NCI-H2107 (cell line): Measurements from ENCODE around the gene CYP17A1.

Experiments used
- DNase-seq: peaks from one replicate; lab custom pipeline; 2025; lab: John Stamatoyannopoulos, UW

The CYP17A1 gene

DNA sequence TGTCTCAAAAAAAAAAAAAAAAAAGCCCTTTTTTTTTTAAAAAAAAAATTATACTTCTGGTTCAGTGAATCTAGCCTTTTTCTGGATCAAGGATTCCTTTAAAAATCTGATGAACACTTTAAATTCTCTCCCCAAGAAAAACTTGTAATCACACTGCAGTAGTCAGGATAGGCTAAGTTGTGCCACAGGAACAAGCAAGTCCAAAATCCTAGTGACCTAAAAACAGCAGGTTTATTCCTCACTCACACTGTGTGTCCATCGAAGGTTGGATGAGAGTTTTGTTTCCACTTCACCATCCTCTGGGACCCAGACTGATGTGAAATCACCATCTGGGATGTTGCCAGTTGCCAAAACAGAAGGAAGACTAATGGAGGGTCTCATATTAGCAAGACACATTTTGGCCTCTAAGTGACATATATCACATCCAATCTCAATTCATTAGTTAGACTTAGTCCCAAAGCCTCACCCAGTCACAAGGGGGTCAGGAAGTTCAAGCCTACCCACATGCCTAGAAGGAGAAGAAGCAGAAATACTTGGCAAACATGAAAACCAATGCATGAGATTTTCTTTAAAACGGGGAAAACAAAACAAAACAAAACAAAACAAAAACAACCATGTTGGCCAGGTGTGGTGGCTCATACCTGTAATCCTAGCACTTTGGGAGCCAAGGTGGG, 32.7 kb downstream of the CYP17A1 start:
- no peak for DNase-seq

DNA sequence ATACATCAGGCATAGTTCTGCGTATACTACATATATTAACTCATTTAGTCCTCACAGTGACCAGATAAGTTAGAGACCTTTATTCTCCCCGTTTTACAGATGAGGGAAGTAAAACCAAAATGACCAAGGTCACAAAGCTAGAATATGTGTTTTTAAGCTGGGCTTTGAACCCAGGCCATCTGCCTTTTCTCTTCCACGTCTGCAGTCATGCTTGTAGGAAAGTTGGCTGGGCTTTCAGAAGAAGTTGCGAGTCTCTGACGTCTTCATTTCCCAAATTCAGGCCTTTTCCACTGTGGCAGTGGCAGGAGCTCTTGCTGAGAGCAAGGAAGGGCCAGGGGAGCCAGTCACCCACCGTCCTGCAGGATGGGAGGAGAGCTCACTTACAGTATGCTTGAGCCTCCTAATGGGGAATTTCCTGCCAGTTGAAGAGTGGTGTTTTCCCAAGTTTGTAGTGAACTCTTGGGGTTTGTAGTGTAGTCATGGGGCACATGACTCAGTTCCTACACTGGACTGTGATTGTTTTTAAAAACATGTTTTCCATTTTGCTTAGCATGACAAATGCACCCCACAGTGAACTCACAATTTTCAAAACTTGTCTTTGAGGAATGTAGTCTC, 34.2 kb downstream of the CYP17A1 start:
- DNase-seq: no peak

DNA sequence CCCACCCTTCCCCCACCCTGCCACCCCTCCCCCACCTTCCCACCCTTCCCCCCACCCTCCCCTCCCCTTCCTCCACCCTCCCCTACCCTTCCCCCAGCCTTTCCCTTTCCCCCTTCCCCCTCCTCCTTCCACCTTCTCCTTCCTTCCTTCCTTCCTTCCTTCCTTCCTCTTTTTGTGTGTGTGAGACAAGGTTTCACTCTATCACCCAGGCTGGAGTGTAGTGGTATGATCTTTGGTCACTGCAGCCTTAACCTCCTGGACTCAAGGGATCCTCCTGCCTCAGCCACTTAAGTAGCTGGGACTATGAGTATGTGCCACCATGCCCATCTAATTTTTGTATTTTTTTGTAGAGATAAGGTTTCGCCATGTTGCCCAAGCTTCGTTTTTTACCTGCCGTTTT, 35.2 kb downstream of the CYP17A1 start:
- no peak for DNase-seq

DNA sequence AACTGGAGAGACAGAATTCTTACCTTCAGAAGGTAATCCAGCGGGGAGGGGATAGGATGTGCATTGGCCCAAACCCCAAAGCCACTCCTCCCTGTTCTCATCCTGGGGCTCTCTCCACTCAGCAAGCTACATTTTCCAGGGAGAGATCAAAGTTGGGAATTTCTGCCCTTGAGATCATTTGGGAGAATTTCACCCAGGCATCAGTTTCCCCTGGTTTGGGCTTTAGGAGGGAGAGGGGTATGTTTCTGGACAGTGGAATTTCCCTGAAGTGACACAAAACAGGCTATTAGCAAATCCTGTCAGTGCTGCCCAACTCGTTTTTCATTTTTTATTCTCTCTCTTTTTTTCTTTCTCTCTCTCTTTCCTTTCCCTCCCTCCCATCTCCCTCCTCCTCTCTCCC, 35.7 kb downstream of the CYP17A1 start:
- DNase-seq: no peak

DNA sequence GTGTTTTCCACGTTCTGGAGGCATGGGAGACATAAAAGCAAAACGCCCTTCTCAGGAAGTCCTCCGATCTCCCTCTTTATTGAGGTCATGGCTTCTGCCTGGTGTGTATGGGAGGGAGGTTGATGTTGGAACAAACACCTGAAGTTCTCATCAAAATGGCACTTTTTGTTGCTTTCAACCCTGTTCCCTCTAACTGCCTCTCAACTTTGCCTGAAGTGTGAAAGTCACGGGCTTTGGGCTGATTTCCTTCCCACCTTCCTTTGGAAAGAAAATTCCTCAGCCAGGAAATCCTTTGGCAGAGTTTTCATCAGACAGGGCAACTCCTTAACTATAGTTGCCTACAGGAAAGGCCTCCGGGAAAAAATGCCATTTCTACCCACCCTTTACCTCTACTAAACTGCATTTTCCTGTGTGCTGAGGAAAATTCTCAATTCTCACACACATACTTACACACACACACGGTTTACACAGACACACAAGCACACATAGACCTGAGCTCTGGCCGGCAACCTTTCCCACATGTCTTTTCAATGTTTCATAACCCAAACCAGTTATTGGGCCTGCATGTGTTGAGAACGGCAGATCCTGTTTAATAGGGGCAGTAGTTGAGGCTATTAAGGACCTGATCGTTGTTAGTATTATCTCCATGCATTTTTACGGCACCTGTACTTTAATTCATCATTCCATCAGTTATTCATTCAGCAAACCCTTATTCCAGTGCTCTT, 36.4 kb downstream of the CYP17A1 start:
- no peak for DNase-seq

DNA sequence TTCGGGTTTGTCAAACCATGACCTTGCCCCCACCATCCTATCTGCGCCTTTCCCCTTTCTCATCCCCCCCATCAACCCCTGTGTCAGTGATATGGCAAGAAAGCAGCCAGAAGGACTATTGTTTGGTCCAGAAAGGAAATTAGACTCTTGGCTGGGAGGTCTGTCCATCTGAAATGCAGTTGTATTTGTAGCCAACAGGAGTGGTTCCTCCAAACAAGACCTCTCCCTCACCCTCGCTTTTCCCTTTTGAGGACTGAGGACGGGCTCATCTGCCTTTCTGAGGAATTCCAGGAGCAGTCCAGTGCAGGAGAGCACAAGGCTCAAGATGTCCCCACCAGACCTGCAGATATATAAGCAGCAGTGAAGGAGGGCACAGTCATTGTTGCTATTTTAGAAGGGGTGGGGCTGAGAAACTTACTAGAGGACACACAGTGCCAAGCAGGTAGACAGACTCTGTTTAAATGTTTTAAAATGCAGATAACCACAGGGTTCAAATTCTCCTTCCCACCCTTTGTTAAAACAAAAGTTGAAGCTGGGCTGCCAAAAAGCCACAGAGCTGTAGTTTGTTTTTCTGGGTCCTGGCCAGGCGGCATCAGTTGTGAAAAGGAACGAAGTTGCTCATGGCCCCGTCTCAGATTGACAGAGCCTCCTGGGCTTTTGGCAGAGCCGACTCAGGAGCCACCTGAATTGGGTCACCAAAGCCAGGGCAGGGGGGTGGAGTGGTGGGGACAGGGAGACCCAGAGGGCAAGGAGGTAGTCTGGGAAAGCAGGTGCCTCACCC, 37.3 kb downstream of the CYP17A1 start:
- no peak for DNase-seq

DNA sequence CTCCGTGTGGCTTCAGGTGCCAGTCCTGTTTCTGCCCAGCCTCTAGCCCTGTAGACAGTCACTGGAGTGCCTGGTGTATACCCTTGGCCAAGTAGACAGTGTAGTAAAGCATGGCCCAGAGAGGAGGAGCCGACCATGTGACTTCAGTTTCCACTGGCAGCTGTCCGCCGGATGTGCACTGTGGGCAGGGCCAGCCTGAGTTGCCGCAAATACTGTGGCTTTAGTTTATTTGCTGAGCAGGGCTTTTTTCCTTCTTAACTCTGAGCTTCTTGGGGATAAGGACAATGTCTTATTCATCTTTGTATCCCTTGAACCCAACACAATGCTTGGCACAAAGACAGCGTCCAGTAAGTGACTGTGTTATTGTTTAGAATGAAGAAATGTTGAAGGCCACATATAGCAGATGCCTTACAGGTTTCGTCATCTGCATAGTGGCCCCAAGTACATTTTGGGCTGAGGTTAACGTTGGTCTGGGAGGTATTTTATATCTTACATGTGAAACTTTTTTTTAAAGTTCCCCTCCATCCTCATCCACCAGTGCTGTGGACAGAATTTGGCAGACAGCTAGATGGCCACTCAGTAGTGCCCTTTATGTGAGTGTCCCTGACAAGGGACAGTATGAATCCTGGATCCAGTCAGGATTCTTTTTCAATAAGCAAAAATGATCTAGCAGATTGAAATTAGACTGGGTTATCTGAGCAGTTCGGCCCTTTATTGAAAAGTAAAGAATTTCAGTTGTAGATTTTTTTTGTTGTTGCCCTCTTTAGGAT, 40.6 kb downstream of the CYP17A1 start:
- no peak for DNase-seq

DNA sequence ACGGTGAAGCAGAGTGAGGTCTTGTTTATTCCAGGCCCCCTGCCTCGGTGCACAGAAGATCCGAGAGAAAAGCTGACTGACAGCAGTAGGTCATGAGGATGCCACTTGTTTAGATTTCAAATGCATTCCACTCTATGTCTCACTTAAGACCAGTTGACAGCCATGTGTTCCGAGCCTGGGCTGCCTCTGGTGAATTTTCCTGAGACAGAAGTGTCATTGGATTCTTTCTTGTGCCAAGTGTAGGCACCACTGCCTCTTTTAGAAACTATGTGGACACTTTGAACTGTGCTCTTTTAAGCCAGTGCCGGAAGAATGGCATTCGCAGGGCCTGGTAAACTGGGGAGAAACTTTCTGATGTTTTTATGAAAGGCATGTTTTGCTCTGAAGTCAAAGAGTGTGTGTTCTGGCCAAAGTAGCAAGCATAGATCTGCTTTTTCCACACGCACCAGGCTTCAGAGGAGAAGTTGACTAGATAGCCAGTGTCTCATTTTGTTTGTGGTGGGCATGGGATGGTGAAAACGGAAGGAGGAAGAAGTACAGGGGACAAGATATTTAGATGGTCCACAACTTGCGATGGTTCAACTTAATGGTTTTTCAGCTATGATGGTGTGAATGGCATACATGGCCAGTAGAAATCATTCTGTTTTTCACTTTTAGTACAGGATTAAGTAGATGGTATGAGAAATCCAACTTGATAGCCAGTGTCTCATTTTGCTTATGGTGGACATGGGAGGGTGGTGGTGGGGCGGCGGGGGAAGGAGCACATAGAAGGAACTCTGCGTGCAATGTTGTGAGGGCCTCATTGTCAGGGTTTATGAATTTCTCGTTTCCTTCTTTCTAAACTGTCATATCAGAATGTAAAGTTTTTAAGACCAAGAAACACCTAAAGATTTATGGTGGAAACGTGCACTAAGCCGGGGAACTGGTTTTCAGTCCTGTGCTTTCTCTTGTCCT, 41.5 kb downstream of the CYP17A1 start:
- no peak for DNase-seq

DNA sequence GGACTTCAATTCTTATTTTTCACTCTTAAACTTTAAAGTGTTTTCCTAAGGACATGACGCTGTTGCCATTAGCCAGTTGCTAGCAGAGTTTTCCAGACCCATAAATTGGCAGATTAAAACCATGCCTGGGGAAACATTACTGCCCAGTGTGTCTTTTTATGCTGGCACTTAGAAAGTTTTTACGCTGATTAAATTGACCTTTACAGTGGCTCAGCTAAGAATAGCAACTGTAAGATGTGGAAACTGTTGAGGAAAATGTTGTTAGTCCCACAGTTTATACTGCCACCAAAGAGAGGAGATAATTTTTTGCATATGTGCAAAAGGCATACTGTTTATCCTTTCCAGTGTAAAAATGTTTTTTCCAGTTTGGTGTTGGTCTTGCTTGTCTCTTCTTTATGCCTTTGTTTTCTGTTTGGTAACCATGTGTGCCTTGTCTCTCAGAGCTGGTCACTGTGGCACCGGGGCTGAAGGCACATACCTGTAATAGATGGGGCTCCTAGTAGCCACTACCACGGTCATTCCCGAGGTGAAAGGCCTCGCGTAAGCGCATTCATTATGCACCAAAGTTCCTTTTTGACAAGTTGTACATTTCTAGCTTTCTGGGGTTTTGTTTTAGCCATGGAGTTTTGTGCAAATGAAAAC, 45.3 kb downstream of the CYP17A1 start:
- no peak for DNase-seq

DNA sequence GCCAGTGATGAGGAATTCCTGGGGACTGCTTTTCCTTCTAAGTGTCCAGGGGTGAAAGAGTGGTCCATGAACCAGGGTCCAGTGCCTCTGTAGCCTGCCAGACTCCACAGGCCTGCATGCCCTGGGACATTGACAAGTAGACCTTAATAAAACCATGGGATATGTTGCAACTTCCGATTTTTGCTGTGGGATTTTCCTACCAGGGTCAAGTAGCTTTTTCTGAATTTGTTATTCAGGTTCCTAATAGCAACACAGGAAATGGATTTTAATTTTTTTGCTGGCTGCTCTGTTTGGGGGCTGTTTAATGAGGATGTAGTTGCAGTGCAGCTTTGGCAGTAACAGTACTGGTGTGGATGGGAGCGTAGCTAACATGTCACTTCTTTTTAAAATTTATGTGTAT, 51.4 kb downstream of the CYP17A1 start:
- DNase-seq: no peak

DNA sequence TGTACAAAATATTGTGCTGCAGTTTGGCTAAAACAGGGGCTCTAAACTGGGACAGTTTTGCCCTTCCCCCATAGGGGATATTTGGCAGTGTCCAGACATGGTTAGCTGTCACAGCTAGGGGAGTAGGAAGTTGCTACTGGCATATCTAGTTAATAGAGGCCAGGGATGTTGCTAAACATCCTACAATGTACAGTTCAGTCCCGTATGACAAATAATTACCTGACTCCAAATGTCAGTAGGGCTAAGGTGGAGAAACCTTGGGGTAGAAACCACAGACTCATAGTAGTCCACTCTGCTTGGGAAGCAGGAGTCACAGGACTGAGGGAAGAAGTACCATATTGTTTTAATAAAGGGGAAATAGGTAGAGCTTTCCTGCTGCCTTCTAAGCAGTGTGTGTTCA, 53.6 kb downstream of the CYP17A1 start:
- DNase-seq: no peak

DNA sequence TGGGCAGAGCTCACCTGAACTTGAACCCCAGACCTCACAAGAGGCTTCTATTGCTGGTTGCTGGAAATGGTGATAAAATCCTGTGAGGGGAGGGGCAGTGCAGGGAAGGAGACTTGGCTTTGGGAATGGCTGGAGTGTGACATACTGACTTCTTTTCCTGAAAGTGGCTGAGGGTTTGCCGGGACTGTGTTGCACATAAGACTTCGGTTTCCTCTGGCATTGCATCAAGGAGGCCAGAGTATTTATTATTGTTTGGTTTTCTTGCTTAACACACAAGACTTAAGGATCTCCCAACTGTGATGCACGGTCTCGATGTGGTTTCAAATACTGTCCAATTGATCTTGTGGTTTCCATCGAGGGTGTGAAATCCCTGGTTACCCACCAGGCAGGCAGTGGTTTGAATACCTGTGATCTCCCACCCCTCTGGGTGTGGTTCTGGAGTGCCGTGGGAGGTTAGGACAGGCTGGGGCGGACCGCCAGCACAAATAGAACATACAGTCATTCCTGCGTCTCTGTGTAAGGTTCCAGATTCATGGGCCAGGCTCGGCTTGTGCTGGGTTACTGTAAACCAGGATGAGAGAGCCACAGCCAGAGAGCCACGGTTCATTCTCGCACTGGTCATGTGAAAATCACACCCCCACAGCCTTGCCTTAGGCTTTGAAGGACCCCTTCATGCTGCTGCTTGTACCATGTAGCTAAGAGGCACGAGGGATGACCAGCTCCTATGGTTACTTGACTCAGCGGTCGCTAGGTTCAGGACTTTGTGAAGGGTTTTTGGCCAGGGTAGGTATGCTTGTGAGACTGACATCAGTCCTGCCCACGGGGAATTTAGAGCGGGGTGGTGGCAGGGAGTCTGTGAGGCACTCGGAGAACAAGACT, 54.3 kb downstream of the CYP17A1 start:
- no peak for DNase-seq

DNA sequence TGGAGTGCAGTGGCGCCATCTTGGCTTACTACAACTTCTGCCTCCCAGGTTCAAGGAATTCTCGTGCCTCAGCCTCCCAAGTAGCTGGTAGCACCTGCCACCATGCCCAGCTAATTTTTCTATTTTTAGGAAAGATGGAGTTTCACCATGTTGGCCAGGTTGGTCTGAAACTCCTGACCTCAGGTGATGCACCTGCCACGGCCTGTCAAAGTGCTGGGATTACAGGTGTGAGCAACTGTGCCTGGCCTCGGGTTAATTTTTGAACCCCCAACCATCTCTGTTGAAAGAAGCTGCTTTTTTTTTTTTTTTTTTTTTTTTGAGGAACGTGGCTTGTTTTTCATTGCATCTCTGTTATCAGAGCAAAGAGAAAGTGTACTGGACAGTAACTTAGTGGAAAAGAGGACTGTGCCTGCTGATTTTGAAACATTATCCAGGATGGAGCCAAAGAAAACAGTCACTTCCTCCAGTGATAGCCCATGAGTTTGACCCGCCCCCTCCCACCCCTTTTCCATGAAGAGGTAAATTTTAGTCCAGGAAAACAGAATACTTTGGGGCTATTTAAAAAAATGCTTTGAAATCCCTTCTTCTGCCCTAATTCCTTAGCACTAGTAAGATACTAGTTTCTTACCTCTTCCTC, 55.2 kb downstream of the CYP17A1 start:
- DNase-seq: no peak

DNA sequence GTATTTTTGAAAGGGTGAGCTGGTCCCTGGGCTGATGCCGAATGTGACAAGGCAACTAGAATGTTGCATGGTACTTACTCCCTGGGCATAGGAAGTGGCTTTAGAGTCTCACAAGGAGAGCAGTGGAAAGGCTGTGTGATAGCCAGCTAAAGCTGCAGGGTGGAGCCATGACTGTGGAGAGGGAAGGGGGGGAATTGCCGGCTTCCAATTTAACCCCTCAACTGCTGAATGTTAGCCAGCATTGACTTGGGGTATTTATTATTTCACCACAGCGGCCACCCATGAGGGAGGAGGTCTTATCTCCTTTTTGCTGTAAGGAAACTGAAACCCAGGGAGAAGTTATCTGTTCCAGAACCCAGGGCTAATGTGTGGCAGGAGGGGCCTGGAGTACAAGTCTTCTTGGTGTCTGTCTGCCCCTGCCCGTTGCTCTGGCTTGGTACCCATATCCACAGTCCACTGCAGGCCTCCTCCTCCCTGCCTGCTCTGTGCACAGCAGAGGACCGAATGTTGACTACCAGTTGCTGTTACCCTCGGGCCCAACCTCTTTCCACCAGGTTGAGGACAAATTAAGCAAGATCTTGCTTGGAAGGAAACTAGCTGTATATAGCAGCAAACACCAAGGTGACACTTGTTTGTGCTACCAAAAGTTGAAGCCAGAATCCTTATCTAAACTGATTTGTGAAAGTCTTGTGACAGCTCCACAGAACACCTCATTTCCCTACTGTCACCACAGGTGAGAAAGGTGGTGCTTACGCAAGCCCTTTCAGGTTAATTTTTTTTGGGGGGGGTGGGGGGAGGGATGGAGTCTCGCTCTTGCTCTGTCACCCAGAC, 55.9 kb downstream of the CYP17A1 start:
- DNase-seq: no peak
